ENCODE results near the gene WRAP73. TPM values are rescaled to one million over a fixed set of nuclear protein-coding genes. Genes with fewer than 3 reads are reported as not detected.

WRAP73 gene
- polyA plus RNA-seq, 2 donors: 13.6 to 16.4 TPM

DNA sequence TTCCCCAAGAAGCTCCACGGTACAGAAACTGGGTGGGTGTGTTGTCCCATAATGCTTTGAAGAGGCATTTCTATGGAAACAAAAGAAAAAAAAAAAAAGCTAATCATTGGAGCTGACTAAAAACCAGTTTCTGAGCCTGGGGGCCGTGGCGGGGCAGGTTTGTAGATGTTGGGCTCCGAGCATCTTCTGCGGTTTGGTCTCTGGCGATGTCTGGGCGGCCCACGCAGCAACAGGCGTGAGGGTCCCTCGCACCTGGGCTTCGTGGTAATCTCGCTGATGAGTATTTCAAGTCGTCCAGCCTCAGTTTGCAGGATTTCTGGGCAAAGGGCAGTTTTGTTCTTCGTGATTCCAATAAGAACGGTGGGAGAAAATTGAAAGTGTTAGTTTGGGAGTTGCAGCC lies 9.2 kb upstream of the WRAP73 start:
- Histone ChIP-seq H3K27me3 (ENCODE audit: control insufficient read depth in 1 of 2, insufficient read depth in 2 of 2, low read length in 2 of 2) (no peaks in the 10 kb centered on the region), H3K9me3 (ENCODE audit: control insufficient read depth in 2 of 2, insufficient read depth in 1 of 2, low read depth in 1 of 2, low read length in 1 of 2) (no peaks in the 10 kb centered on the region), H3K4me3 (ENCODE audit: low read depth in 1 of 2, low read length in 2 of 2) (no peak overlapping the region), H3K36me3 (ENCODE audit: control insufficient read depth in 2 of 2, insufficient read depth in 2 of 2, low read length in 1 of 2) (no peaks in the 10 kb centered on the region), H3K4me1 (ENCODE audit: control insufficient read depth in 2 of 2, insufficient read depth in 2 of 2, low read length in 1 of 2) (no peaks in the 10 kb centered on the region), H3K27ac (ENCODE audit: low read depth in 2 of 2, low read length in 1 of 2) (no peak overlapping the region)
- WGBS, 2 donors: 78 to 83% methylated on average over 15 of the region's 15 CpGs

DNA sequence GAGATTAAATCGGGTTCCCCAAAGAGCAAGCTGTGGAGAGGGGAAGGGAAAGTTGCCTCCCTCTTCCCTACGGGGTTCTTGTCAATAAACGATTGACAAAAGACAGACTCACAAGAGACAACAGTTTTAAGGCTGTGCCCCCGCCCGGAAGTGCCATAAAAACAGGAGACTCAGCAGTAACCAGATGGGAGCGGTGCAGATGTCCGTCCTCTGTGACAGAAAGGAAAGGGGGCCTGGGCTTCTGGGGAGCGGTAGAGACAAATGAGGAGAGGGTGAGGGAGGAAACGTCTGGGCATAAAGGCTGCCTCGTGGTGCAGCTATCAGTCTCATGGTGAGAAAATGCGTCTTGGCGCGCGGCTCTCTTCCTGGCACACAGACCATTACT lies 8.3 kb upstream of the WRAP73 start:
- no peak overlapping the region for H3K4me3 ChIP-seq (ENCODE audit: low read depth in 1 of 2, low read length in 2 of 2)
- no peaks in the 10 kb centered on the region for H3K36me3 ChIP-seq (ENCODE audit: control insufficient read depth in 2 of 2, insufficient read depth in 2 of 2, low read length in 1 of 2)
- no peaks in the 10 kb centered on the region for H3K4me1 ChIP-seq (ENCODE audit: control insufficient read depth in 2 of 2, insufficient read depth in 2 of 2, low read length in 1 of 2)
- 68 to 69% methylated on average over 14 of the region's 14 CpGs for WGBS, 2 donors
- H3K27ac ChIP-seq (ENCODE audit: low read depth in 2 of 2, low read length in 1 of 2): no peak overlapping the region
- H3K27me3 ChIP-seq (ENCODE audit: control insufficient read depth in 1 of 2, insufficient read depth in 2 of 2, low read length in 2 of 2): no peaks in the 10 kb centered on the region
- no peaks in the 10 kb centered on the region for H3K9me3 ChIP-seq (ENCODE audit: control insufficient read depth in 2 of 2, insufficient read depth in 1 of 2, low read depth in 1 of 2, low read length in 1 of 2)

DNA sequence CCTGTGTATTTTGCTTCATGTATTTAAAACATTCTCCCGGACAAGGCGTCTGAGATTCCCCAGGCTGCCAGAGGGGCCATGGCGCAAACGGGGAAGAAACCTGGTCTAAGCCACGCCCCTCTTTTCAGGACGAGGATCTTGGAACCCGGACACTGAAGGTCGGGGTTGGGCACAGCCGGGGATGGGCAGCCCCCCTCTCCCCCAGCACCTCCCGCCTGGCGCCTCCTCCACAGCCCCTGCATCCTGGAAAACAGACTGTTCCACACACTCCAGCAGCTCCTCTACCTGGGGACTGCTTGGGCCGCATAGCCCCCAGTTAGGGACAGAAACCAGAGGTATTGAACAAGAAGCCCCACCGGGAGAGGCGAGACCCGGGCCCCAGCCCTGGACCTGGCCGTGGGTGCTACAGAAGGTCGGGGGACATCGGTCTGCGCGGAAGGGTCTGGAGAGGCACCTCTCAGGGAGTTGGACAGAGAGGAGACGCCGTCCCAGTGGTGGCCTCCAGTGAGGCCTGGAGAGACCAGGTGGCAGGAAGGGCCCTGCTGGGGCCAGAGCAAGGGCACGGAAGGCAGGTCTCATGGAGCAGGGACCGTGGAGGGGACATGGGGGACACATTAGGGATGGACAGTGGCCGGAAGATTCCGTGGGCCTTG lies 7.8 kb upstream of the WRAP73 start:
- Histone ChIP-seq H3K4me1 (ENCODE audit: control insufficient read depth in 2 of 2, insufficient read depth in 2 of 2, low read length in 1 of 2) (peaks cover 0 to under 1% of the 10 kb centered on the region in 2 donors), H3K36me3 (ENCODE audit: control insufficient read depth in 2 of 2, insufficient read depth in 2 of 2, low read length in 1 of 2) (no peaks in the 10 kb centered on the region), H3K27me3 (ENCODE audit: control insufficient read depth in 1 of 2, insufficient read depth in 2 of 2, low read length in 2 of 2) (peaks cover 0 to 3% of the 10 kb centered on the region in 2 donors), H3K9me3 (ENCODE audit: control insufficient read depth in 2 of 2, insufficient read depth in 1 of 2, low read depth in 1 of 2, low read length in 1 of 2) (no peaks in the 10 kb centered on the region), H3K4me3 (ENCODE audit: low read depth in 1 of 2, low read length in 2 of 2) (no peak overlapping the region), H3K27ac (ENCODE audit: low read depth in 2 of 2, low read length in 1 of 2) (no peak overlapping the region)
- WGBS, 2 donors: 87% methylated on average over 26 of the region's 26 CpGs

DNA sequence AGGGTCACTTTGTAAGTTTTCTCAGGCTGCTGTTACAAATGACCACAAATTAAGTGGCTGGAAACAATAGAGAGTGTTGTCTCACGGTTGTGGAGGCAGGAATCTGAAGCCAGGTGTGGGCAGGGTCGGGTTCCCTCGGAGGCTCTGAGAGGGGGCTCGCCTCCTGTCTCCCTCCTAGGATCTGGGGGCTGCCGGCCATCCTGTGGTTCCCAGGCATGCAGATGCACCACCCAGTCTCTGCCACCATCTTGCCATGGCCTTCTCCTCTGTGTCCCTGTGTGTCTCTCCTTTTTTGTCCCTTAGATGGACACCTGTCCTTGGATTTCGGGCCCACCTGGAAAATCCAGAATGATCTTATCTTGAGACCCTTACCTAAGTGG lies 7.2 kb upstream of the WRAP73 start:
- Histone ChIP-seq H3K9me3 (ENCODE audit: control insufficient read depth in 2 of 2, insufficient read depth in 1 of 2, low read depth in 1 of 2, low read length in 1 of 2) (no peaks in the 10 kb centered on the region), H3K27me3 (ENCODE audit: control insufficient read depth in 1 of 2, insufficient read depth in 2 of 2, low read length in 2 of 2) (peaks cover 0 to 8% of the 10 kb centered on the region in 2 donors), H3K4me1 (ENCODE audit: control insufficient read depth in 2 of 2, insufficient read depth in 2 of 2, low read length in 1 of 2) (peaks cover 0 to 7% of the 10 kb centered on the region in 2 donors), H3K4me3 (ENCODE audit: low read depth in 1 of 2, low read length in 2 of 2) (no peak overlapping the region), H3K27ac (ENCODE audit: low read depth in 2 of 2, low read length in 1 of 2) (no peak overlapping the region), H3K36me3 (ENCODE audit: control insufficient read depth in 2 of 2, insufficient read depth in 2 of 2, low read length in 1 of 2) (no peaks in the 10 kb centered on the region)
- WGBS, 2 donors: 65 to 79% methylated on average over 6 of the region's 6 CpGs

DNA sequence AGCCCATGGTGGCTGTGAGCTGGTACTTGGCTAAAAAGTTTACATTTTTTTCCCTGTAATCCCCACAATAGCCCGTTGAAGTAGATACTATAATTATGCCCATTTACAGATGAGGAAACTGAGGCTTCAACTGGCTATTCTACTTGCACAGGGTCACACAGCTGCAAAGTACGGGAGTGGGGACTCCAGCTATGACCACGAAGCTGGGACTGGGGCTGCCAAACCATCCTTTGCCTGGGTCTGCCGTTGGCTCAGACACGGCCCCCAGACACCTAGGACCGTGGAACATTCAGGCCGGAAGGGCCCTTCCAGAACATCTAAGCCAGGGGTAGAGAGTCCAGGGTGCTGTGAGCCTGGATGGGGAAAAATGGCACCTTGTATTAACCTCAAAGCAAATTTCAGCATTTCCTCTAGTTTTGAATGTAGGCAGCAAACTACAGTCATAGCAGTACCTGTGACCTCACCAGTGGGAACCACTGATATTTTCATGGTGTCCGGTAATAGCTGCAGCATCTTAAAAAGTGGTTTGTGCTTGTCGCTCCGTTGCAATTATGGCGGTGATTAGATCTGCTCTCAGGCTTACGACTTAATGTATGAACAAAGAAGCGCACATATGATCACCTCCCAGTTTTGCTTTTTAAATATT lies 6.7 kb upstream of the WRAP73 start:
- H3K9me3 ChIP-seq (ENCODE audit: control insufficient read depth in 2 of 2, insufficient read depth in 1 of 2, low read depth in 1 of 2, low read length in 1 of 2): no peaks in the 10 kb centered on the region
- 80 to 83% methylated on average over 13 of the region's 13 CpGs for WGBS, 2 donors
- no peak overlapping the region for H3K27ac ChIP-seq (ENCODE audit: low read depth in 2 of 2, low read length in 1 of 2)
- peaks cover 0 to 11% of the 10 kb centered on the region in 2 donors for H3K27me3 ChIP-seq (ENCODE audit: control insufficient read depth in 1 of 2, insufficient read depth in 2 of 2, low read length in 2 of 2)
- no peaks in the 10 kb centered on the region for H3K36me3 ChIP-seq (ENCODE audit: control insufficient read depth in 2 of 2, insufficient read depth in 2 of 2, low read length in 1 of 2)
- H3K4me1 ChIP-seq (ENCODE audit: control insufficient read depth in 2 of 2, insufficient read depth in 2 of 2, low read length in 1 of 2): peaks cover 0 to 9% of the 10 kb centered on the region in 2 donors
- H3K4me3 ChIP-seq (ENCODE audit: low read depth in 1 of 2, low read length in 2 of 2): no peak overlapping the region

DNA sequence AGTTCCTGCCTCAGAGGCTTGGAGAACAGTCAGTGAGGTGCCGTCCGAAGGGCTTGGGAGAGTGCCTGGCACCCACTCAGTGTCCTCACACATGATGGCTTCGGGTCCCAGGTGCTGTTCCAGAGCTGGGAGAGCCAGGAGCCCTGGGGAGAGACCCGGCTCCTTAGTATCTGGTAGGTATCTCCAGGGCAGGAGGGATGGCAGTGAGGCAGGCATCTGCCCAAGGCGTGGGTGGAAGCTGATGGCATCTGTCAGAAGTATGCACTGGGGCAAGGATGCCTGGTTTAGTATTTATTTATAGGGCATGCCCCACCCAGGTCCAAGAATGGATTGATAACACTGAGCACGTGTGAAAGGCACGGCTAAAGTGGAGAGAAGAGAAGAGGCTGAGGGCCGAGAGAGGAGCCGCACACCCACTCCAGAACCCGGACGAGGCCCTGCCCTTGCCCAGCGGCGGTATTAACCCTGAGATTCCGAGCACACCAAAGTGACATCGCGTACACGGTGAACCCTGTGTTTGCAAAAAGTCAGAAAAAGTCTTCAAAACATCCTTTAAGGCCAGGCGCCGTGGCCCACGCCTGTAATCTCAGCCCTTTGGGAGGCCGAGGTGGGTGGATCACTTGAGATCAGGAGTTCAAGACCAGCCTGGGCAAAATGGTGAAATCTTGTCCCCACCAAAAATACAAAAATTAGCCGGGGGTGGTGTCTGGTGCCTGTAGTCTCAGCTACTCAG lies 4.8 kb upstream of the WRAP73 start:
- H3K27me3 ChIP-seq (ENCODE audit: control insufficient read depth in 1 of 2, insufficient read depth in 2 of 2, low read length in 2 of 2): peaks cover 0 to 22% of the 10 kb centered on the region in 2 donors
- H3K36me3 ChIP-seq (ENCODE audit: control insufficient read depth in 2 of 2, insufficient read depth in 2 of 2, low read length in 1 of 2): no peaks in the 10 kb centered on the region
- H3K4me3 ChIP-seq (ENCODE audit: low read depth in 1 of 2, low read length in 2 of 2): no peak overlapping the region
- 86 to 88% methylated on average over 22 of the region's 22 CpGs for WGBS, 2 donors
- no peak overlapping the region for H3K27ac ChIP-seq (ENCODE audit: low read depth in 2 of 2, low read length in 1 of 2)
- peaks cover 0 to 18% of the 10 kb centered on the region in 2 donors for H3K4me1 ChIP-seq (ENCODE audit: control insufficient read depth in 2 of 2, insufficient read depth in 2 of 2, low read length in 1 of 2)
- no peaks in the 10 kb centered on the region for H3K9me3 ChIP-seq (ENCODE audit: control insufficient read depth in 2 of 2, insufficient read depth in 1 of 2, low read depth in 1 of 2, low read length in 1 of 2)

DNA sequence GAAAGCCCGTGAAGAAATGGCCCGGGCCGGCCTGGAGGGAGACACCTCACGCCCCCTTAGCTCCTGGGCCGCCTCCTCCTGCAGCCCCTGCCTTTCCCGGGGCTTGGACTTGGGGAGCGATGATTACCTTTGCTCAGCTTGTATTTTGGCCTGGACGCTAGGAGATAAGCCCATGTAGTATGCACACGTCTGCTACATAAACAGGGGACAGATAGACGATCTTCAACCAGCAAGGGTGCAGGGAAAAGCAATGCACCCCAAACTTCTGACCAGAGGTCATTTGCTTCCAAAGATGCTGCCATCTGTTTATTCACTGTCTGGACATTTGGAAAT lies 3.3 kb upstream of the WRAP73 start:
- H3K27me3 ChIP-seq (ENCODE audit: control insufficient read depth in 1 of 2, insufficient read depth in 2 of 2, low read length in 2 of 2): peaks cover 0 to 22% of the 10 kb centered on the region in 2 donors
- no peaks in the 10 kb centered on the region for H3K36me3 ChIP-seq (ENCODE audit: control insufficient read depth in 2 of 2, insufficient read depth in 2 of 2, low read length in 1 of 2)
- no peak overlapping the region for H3K27ac ChIP-seq (ENCODE audit: low read depth in 2 of 2, low read length in 1 of 2)
- 52 to 58% methylated on average over 10 of the region's 10 CpGs for WGBS, 2 donors
- peaks cover 0 to 18% of the 10 kb centered on the region in 2 donors for H3K4me1 ChIP-seq (ENCODE audit: control insufficient read depth in 2 of 2, insufficient read depth in 2 of 2, low read length in 1 of 2)
- H3K4me3 ChIP-seq (ENCODE audit: low read depth in 1 of 2, low read length in 2 of 2): no peak overlapping the region
- H3K9me3 ChIP-seq (ENCODE audit: control insufficient read depth in 2 of 2, insufficient read depth in 1 of 2, low read depth in 1 of 2, low read length in 1 of 2): no peaks in the 10 kb centered on the region

DNA sequence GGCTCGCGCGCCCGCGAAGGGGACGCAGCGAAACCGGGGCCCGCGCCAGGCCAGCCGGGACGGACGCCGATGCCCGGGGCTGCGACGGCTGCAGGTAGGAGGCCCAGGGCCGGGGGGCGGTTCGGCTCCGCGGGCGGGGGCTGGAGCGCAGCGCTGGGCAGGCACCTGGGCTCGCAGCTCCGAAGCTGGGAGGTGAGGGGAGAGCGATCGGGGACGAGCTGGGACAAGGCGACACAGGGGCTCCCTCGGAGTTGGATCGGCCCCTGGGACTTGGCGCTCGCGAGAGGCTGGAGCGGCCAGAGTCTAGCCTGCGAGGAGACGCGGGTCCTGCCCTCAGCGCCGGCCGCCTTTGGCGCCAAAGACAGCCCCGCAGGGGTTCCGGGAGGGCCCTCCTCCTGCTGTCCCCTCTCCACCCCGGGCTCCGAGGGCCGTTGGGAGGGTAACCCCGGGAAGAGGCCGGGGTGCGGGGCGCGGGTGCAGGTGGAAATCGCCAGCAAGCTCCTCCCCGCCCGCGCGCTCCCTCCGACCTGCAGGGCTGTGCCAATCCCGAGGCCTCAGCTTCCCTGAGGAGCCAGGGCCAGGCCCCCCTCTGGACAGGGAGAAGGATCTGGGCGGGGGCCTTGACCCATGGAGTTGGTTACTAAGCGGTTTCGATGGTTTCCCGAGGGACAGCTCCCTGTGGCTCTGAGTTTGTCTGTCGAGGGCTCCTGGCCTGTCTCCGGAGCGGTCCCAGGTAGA lies 2.8 kb upstream of the WRAP73 start:
- H3K27me3 ChIP-seq (ENCODE audit: control insufficient read depth in 1 of 2, insufficient read depth in 2 of 2, low read length in 2 of 2): peaks cover 0 to 22% of the 10 kb centered on the region in 2 donors
- no peaks in the 10 kb centered on the region for H3K36me3 ChIP-seq (ENCODE audit: control insufficient read depth in 2 of 2, insufficient read depth in 2 of 2, low read length in 1 of 2)
- no peaks in the 10 kb centered on the region for H3K9me3 ChIP-seq (ENCODE audit: control insufficient read depth in 2 of 2, insufficient read depth in 1 of 2, low read depth in 1 of 2, low read length in 1 of 2)
- H3K4me1 ChIP-seq (ENCODE audit: control insufficient read depth in 2 of 2, insufficient read depth in 2 of 2, low read length in 1 of 2): peaks cover 0 to 18% of the 10 kb centered on the region in 2 donors
- WGBS, 2 donors: 7 to 8% methylated on average over 58 to 68 of the region's 68 CpGs
- no peak overlapping the region for H3K27ac ChIP-seq (ENCODE audit: low read depth in 2 of 2, low read length in 1 of 2)
- H3K4me3 ChIP-seq (ENCODE audit: low read depth in 1 of 2, low read length in 2 of 2): peak overlapping the region; percentile 23 to 36

DNA sequence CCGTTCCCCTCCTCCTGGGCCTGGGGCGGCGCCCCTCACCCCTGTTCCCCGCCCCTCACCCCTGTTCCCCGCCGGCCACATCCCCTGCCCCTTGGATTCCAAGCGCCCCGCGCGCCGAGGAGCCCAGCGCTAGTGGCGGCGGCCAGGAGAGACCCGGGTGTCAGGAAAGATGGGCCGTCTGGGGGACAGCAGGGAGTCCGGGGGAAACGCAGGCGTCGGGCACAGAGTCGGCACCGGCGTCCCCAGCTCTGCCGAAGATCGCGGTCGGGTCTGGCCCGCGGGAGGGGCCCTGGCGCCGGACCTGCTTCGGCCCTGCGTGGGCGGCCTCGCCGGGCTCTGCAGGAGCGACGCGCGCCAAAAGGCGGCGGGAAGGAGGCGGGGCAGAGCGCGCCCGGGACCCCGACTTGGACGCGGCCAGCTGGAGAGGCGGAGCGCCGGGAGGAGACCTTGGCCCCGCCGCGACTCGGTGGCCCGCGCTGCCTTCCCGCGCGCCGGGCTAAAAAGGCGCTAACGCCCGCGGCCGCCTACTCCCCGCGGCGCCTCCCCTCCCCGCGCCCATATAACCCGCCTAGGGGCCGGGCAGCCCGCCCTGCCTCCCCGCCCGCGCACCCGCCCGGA lies 2.1 kb upstream of the WRAP73 start, which contains the start of gene TP73:
Gene TP73, plus strand, starts transcription at position 587 of the 618 bp plus-strand sequence. CDS start 29,850 bp downstream, outside the sequence.
- H3K4me1 ChIP-seq (ENCODE audit: control insufficient read depth in 2 of 2, insufficient read depth in 2 of 2, low read length in 1 of 2): peaks cover 0 to 18% of the 10 kb centered on the region in 2 donors
- no peaks in the 10 kb centered on the region for H3K9me3 ChIP-seq (ENCODE audit: control insufficient read depth in 2 of 2, insufficient read depth in 1 of 2, low read depth in 1 of 2, low read length in 1 of 2)
- WGBS, 2 donors: 1% methylated on average over 74 to 80 of the region's 80 CpGs
- H3K27me3 ChIP-seq (ENCODE audit: control insufficient read depth in 1 of 2, insufficient read depth in 2 of 2, low read length in 2 of 2): peaks cover 0 to 22% of the 10 kb centered on the region in 2 donors
- peaks cover 0 to 2% of the 10 kb centered on the region in 2 donors for H3K36me3 ChIP-seq (ENCODE audit: control insufficient read depth in 2 of 2, insufficient read depth in 2 of 2, low read length in 1 of 2)
- peak within 1 kb of the TSS; percentile 23 to 36 for H3K4me3 ChIP-seq (ENCODE audit: low read depth in 1 of 2, low read length in 2 of 2)
- no peak within 1 kb of the TSS for H3K27ac ChIP-seq (ENCODE audit: low read depth in 2 of 2, low read length in 1 of 2)
